HG02938 (cell line): ENCODE measurements around the gene NET1.
"Not testable (repeated sequence)": the region's sequence is repeated elsewhere in the genome, so short reads cannot be mapped to it uniquely, and the experiment has no call there.

Experiments used
- ATAC-seq: cut with Tn5 transposase; IDR thresholded peaks from one replicate; pipeline ENCODE4 v1.9.1; 2021; ENCODE audit warnings: mild to moderate bottlenecking, moderate library complexity; ENCODE audit not compliant: unreplicated experiment

Gene NET1

GRCh38 chr10:5396556-5397300, 15.6 kb upstream of the NET1 start:
- ATAC-seq, result no peak

- ATAC-seq, result no peak
These were observed 13.0 kb upstream of the NET1 start for GRCh38 chr10:5399332-5399731.

GRCh38 chr10:5400468-5401240, 11.7 kb upstream of the NET1 start:
- no peak for ATAC-seq

- no peak for ATAC-seq
These were observed 9.6 kb upstream of the NET1 start for GRCh38 chr10:5402798-5403197.

- ATAC-seq, result no peak
These were observed 7.9 kb upstream of the NET1 start, which contains the start of gene TUBAL3 for GRCh38 chr10:5404208-5405041. TSS of gene TUBAL3 (minus strand) at chr10:5404828. CDS start at chr10:5404792, 36 bp downstream.

- ATAC-seq, result no peak
These were observed 5.4 kb upstream of the NET1 start for GRCh38 chr10:5406918-5407317.

GRCh38 chr10:5410787-5411186, 1.6 kb upstream of the NET1 start:
- not testable (repeated sequence) for ATAC-seq

GRCh38 chr10:5411941-5412276, 448 bp upstream of the NET1 start:
- ATAC-seq, result no peak

GRCh38 chr10:5413012-5413938, 918 bp downstream of the NET1 start:
- no peak for ATAC-seq

GRCh38 chr10:5416981-5417380, 4.6 kb downstream of the NET1 start:
- ATAC-seq, result no peak

- no peak for ATAC-seq
These were observed 6.2 kb downstream of the NET1 start for GRCh38 chr10:5418584-5418983.

- no peak for ATAC-seq
These were observed 7.2 kb downstream of the NET1 start for GRCh38 chr10:5419466-5420094.

- ATAC-seq, result no peak
These were observed 11.4 kb downstream of the NET1 start for GRCh38 chr10:5423771-5424170.

- ATAC-seq, result no peak
These were observed 12.4 kb downstream of the NET1 start for GRCh38 chr10:5424751-5425150.

- ATAC-seq, result no peak
These were observed 15.8 kb downstream of the NET1 start for GRCh38 chr10:5428133-5428532.

GRCh38 chr10:5433182-5433581, 20.8 kb downstream of the NET1 start:
- ATAC-seq, result no peak

- no peak for ATAC-seq
These were observed 21.8 kb downstream of the NET1 start for GRCh38 chr10:5434017-5434753.

- ATAC-seq, result no peak
These were observed 23.0 kb downstream of the NET1 start for GRCh38 chr10:5435328-5435727.

GRCh38 chr10:5440206-5440605, 27.8 kb downstream of the NET1 start:
- ATAC-seq, result no peak
